ENCODE results near the gene ZBTB24.

Gene ZBTB24

DNA sequence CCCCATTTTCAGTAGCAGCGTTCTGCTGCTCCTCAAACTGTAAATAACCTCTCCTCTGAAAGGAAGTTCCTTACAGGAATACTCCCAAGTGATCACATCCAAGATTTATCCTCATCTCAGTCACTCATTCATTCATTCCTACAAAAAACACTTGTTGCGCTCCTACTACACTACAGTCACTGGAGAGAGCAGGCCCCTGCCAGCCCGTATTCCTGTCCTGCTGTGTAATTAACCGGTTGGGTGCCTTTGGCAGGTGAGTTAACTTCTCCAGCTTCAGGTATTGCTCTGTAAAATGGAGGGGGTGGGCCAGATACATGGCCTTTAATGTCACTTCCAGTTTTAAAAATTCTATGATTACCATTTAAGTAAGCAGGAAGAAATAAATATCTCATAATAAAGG lies 15.0 kb upstream of the ZBTB24 start:
- no peak for DNase-seq

DNA sequence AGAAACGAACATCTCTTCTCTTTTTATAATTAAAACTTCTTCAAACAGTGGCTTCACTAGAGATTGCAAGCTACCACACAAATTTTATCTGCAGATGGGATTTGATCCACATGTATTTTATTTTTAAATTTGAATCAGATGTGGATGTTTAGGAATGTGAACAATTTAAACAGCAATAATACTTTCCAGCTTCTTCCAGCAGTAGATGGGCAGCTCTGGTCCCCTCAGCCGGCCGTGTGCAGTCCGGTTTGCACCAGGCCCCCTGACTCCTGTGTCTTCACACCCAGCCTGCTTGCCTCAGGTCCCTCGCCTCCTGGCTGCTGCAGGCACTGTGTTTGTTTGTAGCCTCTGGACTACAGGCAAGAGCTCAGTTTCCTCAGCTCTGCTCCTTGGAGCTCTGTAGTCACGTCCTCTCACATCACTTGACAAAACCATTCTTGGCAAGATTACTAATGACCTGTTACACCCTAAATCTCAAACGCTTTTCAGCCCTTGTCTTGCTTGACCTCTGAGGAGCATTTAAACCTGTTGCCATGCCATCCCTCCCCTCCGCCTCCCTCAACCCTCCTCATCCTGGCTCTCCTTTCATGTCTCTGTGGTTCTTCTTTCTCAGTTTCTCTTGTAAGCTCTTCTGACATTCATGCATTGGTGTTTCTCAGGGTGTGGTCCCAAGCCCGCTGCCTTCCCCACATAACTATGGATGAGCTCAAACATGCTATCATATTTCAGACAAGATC lies 13.2 kb upstream of the ZBTB24 start:
- no peak for DNase-seq

DNA sequence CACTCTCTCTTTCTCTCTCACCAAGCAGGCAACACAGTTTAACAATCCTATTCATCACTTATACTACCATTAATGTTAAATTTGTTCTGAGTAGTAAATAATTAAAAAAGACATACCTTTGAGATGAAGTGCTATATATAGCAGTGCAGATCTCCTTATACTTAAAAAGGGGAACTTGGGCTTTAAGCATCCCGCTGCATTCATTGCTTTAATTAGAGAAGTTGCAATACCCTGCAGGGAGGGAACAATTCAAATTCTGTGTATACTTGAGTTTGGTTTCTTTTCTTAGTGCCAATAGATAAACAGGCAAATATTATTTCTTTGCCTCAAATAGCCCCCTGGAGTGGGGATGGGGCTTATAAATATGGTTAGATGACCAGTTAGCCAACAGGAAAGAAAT lies 10.8 kb upstream of the ZBTB24 start:
- DNase-seq: no peak

DNA sequence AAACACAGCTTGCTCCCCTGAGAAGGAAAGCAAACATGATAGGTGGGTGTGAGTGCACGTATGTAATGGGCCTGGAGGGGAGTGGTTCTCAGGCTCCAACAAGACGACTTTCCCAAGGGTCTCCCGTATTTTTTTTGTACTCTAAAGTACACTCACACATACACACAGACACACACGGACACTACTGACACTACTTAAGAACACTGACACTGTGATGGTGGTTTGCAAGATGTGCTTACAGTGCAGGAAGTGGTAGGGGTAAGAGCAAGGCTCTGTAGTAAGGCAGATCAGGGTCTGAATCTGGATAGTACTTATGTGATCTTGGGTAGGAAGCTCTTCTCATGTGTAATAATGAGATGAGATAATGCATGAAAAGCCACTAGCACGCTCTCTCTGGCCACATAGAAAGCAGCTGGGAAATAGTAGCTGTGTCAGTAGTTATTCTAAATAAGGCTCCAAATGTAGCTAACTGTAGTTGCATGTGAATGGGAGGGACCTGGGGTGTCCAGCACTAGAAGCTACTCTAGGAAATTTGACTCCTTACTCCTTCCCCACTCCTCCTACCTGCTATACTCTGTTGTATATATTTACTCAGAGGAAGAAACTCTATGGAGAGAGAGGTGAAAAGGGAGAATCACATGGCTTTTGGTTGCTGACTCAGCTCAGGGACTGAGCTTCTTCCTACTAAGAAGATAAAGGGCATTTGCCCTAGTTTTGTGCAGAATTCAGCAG lies 8.4 kb upstream of the ZBTB24 start:
- no peak for DNase-seq

DNA sequence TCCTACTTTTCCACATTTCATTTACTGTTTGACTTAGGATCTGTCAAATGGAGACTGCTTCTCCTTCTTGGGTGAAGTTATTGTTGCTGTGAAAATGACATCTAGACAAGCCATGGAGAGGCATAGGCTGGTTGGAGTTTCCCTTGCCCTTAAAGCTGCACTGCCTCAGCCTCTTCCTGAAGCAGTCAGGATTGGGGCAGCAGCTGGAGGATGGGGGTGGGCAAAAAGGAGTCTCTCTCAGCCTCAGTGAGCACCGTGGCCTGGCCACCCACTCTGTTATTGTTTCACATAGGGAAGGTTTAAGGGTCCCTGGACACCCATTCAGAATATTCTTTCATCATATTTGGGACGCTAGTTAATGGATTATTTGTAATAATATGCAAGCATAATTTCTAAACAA lies 7.7 kb upstream of the ZBTB24 start:
- DNase-seq: no peak

GRCh38 chr6:109488001-109488400 lies 5.0 kb upstream of the ZBTB24 start:
- no peak for DNase-seq

GRCh38 chr6:109486068-109486467 lies 3.0 kb upstream of the ZBTB24 start:
- DNase-seq: no peak

- DNase-seq: no peak
Observed at GRCh38 chr6:109485266-109485935, 2.4 kb upstream of the ZBTB24 start.

DNA sequence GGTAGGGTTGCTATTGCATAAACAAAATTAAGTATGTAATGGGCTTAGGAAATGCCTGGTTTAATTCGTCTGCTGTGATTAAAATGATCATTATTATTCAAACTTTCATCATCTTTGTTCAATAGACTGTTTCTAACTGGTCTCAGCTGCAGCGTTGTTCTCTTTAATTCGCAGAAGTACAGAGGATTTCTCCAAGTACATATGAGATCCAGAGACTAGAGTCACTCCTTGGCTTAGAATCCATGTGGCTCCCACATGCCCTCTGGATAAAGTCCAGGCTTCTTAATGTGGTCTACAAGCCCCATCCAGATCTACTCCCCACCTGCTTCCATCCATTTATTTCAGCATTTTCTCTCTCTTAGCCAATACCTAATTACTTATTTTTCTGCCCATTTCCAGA lies 1.1 kb upstream of the ZBTB24 start:
- DNase-seq: no peak

- no peak for DNase-seq
Observed at GRCh38 chr6:109483735-109484057, 677 bp upstream of the ZBTB24 start.

GRCh38 chr6:109480993-109481480 lies 2.0 kb downstream of the ZBTB24 start:
- DNase-seq: no peak

GRCh38 chr6:109478841-109479624 lies 4.0 kb downstream of the ZBTB24 start:
- DNase-seq: no peak

GRCh38 chr6:109478222-109478805 lies 4.7 kb downstream of the ZBTB24 start:
- no peak for DNase-seq

DNA sequence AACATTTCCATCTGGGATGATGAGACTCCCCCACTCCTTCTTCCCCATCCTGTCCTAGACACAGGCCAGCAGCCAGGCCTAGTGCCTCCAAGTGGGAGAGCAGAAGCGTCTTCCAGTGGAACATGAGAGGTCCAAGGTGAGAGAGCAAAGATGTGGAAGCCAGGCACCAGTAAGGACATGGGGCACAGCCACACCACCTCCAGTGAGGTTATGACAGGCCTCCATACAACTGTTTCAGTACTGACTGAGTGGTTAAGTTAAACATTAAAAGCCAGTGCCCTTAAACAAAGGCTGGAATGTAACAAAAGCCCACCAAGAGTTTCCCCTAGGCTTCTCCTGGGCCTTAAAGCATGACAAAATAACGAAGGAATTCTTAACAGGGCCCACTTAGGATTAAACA lies 5.3 kb downstream of the ZBTB24 start:
- DNase-seq: no peak

DNA sequence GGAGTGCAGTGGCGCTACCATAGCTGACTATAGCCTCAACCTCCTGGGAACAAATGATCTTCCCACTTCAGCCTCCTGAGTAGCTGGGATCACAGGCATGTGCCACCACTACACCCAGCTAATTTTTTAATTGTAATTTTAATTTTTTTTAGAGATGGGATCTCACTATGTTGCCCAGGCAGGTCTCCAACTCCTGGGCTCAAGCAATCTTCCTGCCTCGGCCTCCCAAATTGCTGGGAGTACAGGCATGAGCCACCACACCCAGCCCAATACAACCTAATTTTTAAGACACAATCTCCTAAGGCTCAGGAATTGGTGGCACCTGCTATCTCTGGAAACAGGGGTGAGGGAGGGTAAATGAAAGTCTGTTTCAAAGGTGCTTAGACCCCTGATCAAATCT lies 5.8 kb downstream of the ZBTB24 start:
- no peak for DNase-seq

- no peak for DNase-seq
Observed at GRCh38 chr6:109475625-109476024, 7.4 kb downstream of the ZBTB24 start.

- DNase-seq: no peak
Observed at GRCh38 chr6:109474995-109475394, 8.0 kb downstream of the ZBTB24 start.

- DNase-seq: no peak
Observed at GRCh38 chr6:109473120-109473519, 9.9 kb downstream of the ZBTB24 start.

DNA sequence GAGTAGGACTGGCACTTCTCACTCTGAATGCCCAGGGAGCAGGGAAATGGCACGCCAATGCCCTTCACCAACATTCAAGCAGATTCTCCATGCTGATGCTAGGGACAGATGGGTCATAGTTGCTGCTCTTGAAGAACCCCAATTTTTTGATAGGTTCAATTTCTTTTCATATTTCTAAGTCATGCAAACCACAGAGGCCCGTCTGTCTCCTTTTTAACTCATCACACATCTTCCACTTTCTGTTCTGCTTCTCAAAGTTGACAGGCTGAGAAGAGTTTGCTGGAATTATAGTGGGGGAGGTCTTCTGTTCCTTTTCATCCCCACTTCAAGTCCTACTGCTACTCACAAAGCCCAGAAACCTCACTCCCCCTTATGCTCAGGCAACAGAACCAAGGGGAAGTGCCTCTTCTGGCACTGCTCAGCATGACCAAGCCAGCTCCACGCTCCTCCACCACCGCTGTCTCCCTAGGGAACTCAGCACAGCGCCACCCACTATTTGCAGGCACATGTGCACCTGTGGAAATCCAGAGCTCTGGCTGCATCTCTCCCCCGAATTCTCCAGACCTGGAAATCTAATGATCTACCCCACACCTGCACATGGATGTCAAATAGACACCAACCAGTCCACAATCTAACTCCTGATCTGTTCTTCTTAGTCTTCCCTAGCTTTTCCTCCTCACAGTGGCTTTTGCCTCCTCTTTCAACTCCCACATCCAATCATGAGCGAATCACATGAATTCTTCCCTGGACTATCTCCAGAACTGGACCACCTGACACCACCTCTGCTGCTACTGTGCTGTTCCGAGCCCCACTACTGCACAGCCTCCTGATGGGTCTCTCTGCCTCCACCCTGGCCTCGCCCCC lies 10.7 kb downstream of the ZBTB24 start:
- DNase-seq: no peak

DNA sequence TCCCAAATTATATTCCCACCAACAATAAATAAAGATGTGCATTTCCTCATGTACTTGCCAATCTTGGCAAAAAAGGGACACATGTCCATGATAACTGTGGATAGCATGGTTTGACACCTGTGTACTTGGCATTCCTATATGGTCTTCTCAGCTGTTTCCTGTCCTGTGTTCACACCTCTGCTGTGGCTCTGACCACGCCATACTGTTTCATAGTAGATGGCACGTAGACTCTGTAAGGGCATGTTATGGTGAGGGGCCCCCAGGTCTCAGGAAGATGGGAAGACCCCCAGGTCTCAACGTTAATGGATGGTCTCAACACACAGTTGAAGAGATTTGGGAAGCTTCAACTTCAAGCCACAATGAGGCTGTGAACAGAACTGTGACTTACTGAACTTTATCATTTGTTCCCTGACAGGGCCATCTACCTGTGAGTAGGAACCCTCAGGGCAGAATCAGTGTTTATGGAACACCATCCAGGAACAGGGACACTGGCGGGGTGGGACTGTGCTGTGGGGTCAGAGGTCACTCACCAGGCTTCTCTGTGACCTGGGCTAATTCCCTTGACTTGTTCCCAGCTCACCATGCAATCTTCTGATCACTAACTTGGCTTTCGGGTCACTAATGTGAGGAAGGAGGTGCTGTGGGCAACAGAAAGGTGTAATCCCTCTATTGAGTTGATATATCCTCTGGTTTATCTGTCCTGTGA lies 11.8 kb downstream of the ZBTB24 start:
- no peak for DNase-seq

- no peak for DNase-seq
Observed at GRCh38 chr6:109469591-109470189, 13.3 kb downstream of the ZBTB24 start.

Measured in NCI-H1417 treated with DMSO at 0.1 percent for 48 hours (cell line).